ENCODE results near the gene NONO.

DNA sequence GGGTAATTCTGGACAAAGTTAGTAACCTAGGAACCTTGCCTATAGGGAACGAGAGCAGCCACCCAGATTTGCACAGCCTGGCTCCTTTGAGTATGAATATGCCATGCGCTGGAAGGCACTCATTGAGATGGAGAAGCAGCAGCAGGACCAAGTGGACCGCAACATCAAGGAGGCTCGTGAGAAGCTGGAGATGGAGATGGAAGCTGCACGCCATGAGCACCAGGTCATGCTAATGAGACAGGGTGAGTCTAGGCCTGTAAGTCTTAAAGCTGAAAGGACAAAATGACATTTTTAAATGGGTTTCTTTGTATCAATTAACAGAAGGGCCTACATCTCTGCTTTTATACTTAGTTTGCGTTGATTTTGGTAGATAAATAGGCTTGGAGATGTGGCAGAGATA is 13.4 kb downstream of the NONO start:
- TF ChIP-seq EP300 (IDR thresholded peaks at IDR 0.05) = no peak
- TF ChIP-seq, protein P1, sequence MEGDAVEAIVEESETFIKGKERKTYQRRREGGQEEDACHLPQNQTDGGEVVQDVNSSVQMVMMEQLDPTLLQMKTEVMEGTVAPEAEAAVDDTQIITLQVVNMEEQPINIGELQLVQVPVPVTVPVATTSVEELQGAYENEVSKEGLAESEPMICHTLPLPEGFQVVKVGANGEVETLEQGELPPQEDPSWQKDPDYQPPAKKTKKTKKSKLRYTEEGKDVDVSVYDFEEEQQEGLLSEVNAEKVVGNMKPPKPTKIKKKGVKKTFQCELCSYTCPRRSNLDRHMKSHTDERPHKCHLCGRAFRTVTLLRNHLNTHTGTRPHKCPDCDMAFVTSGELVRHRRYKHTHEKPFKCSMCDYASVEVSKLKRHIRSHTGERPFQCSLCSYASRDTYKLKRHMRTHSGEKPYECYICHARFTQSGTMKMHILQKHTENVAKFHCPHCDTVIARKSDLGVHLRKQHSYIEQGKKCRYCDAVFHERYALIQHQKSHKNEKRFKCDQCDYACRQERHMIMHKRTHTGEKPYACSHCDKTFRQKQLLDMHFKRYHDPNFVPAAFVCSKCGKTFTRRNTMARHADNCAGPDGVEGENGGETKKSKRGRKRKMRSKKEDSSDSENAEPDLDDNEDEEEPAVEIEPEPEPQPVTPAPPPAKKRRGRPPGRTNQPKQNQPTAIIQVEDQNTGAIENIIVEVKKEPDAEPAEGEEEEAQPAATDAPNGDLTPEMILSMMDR (IDR thresholded peaks at IDR 0.05) = no peak
